HEK293T (cell line): ENCODE results near the gene TDRD12.
"Not testable (repeated sequence)": the region's sequence is repeated elsewhere in the genome, so short reads cannot be mapped to it uniquely, and the experiment has no call there.

Experiments used
- FOXM1 ChIP-seq: fragments of 450-650 bp; IDR thresholded peaks from 2 replicates; pipeline ENCODE4 v1.6.1; 2017; ENCODE audit warnings: mild to moderate bottlenecking, borderline replicate concordance
- HDGF ChIP-seq: fragments of 450-650 bp; IDR thresholded peaks from 2 replicates; pipeline ENCODE4 v1.6.1; 2017; ENCODE audit warnings: antibody characterized with exemption, borderline replicate concordance

- not testable (repeated sequence) for TF ChIP-seq FOXM1, HDGF
These were observed 67.7 kb downstream of the TDRD12 start for GRCh38 chr19:32787161-32787813.
